Fibroblast of lung (primary cell): Measurements from ENCODE around the gene SCIN. TPM values are rescaled to one million over a fixed set of nuclear protein-coding genes. Genes with fewer than 3 reads are reported as not detected.
"Not testable (repeated sequence)": the region's sequence is repeated elsewhere in the genome, so short reads cannot be mapped to it uniquely, and the experiment has no call there.

Experiments used
- DNase-seq, 2 donors: peaks; one replicate each; pipeline versions ENCODE4 v3.0.0 to v3.0.0-alpha.2; 2010; ENCODE audit warnings: low read depth in 2 of 2
- H2AFZ ChIP-seq: 2 replicates; pipeline ENCODE4 v1.5.1; 2012; ENCODE audit warnings: low read length, control low read depth, inconsistent platforms
- H3K27ac ChIP-seq: 2 replicates; pipeline ENCODE4 v1.5.1; 2011; ENCODE audit warnings: low read length, control low read depth; ENCODE audit not compliant: insufficient read depth
- H3K27me3 ChIP-seq: 2 replicates; pipeline ENCODE4 v1.5.1; 2011; ENCODE audit warnings: mild to moderate bottlenecking, low read length; ENCODE audit not compliant: control insufficient read depth, insufficient read depth
- H3K36me3 ChIP-seq: 2 replicates; pipeline ENCODE4 v1.5.1; 2011; ENCODE audit warnings: low read length; ENCODE audit not compliant: control insufficient read depth, insufficient read depth
- H3K4me1 ChIP-seq: 2 replicates; pipeline ENCODE4 v1.5.1; 2011; ENCODE audit warnings: low read length; ENCODE audit not compliant: control insufficient read depth, insufficient read depth; ENCODE audit errors: extremely low read depth
- H3K4me2 ChIP-seq: 2 replicates; pipeline ENCODE4 v1.5.1; 2011; ENCODE audit warnings: low read length, control low read depth; ENCODE audit not compliant: insufficient read depth; ENCODE audit errors: extremely low read depth
- H3K4me3 ChIP-seq, 4 experiments: fragments of 200-600 bp in 1 of 4; sonication (generic) in 1 of 4; replicated peaks in 1 of 4; 2 replicates each; pipeline ENCODE4 v1.5.1; 2011 to 2016; ENCODE audit warnings: low read length in 4 of 4, low read depth in 3 of 4, mild to moderate bottlenecking in 3 of 4, control low read depth in 2 of 4, inconsistent platforms in 1 of 4, mixed read lengths in 1 of 4; ENCODE audit not compliant: insufficient read depth in 1 of 4; ENCODE audit errors: control extremely low read depth in 1 of 4
- H3K79me2 ChIP-seq: 2 replicates; pipeline ENCODE4 v1.5.1; 2012; ENCODE audit warnings: mild to moderate bottlenecking, low read length, inconsistent platforms; ENCODE audit not compliant: control insufficient read depth, insufficient read depth
- H3K9ac ChIP-seq: 2 replicates; pipeline ENCODE4 v1.5.1; 2011; ENCODE audit warnings: mild to moderate bottlenecking, low read length, control low read depth; ENCODE audit not compliant: insufficient read depth
- H3K9me3 ChIP-seq: 2 replicates; pipeline ENCODE4 v1.5.1; 2012; ENCODE audit warnings: low read depth, low read length; ENCODE audit not compliant: control insufficient read depth, insufficient read depth
- H4K20me1 ChIP-seq: 2 replicates; pipeline ENCODE4 v1.5.1; 2011; ENCODE audit warnings: low read length; ENCODE audit not compliant: control insufficient read depth, insufficient read depth; ENCODE audit errors: extremely low read depth
- EZH2 ChIP-seq: IDR thresholded peaks from 2 replicates; pipeline ENCODE4 v1.5.1; 2012; ENCODE audit warnings: low read length, control low read depth, mild to moderate bottlenecking; ENCODE audit errors: missing control alignments
- polyA minus RNA-seq: library from RNA; depleted of rRNA, polyadenylated mRNA; stranded (reverse); fragments of >200 nt; gene quantifications from 2 replicates; pipeline ENCODE4 v1.2.3, GENCODE V29; 2011; ENCODE audit warnings: low replicate concordance
- polyA plus RNA-seq, 2 donors: library from polyadenylated mRNA; depleted of rRNA in 1 of 2; stranded (reverse) in 1 of 2; unstranded in 1 of 2; fragments of >200 nt; gene quantifications; 2 replicates each; pipeline ENCODE4 v1.2.1, GENCODE V29; 2011 to 2012; ENCODE audit warnings: missing spikeins in 1 of 2
- total RNA-seq: library from RNA; depleted of rRNA; stranded (reverse); fragments of >200 nt; gene quantifications from 2 replicates; pipeline ENCODE4 v1.2.1, GENCODE V29; 2014
- TF ChIP-seq, protein P1 (sequence below), 2 donors: IDR thresholded peaks in 1 of 2; conservative IDR thresholded peaks in 1 of 2; 1 replicate in 1 of 2; 2 replicates in 1 of 2; pipeline ENCODE4 v1.5.1; 2011 to 2012; ENCODE audit warnings: low read length in 2 of 2, control low read depth in 1 of 2, inconsistent platforms in 1 of 2, low read depth in 1 of 2, mild to moderate bottlenecking in 1 of 2

SCIN gene
- total RNA-seq (0.17 TPM in 1 of 2 replicates, not detected in the other), polyA plus RNA-seq (0.02 and 0.08 TPM in 2 replicates), polyA minus RNA-seq (not detected in 2 replicates)
- polyA plus RNA-seq (2012), result not detected in 2 replicates

DNA sequence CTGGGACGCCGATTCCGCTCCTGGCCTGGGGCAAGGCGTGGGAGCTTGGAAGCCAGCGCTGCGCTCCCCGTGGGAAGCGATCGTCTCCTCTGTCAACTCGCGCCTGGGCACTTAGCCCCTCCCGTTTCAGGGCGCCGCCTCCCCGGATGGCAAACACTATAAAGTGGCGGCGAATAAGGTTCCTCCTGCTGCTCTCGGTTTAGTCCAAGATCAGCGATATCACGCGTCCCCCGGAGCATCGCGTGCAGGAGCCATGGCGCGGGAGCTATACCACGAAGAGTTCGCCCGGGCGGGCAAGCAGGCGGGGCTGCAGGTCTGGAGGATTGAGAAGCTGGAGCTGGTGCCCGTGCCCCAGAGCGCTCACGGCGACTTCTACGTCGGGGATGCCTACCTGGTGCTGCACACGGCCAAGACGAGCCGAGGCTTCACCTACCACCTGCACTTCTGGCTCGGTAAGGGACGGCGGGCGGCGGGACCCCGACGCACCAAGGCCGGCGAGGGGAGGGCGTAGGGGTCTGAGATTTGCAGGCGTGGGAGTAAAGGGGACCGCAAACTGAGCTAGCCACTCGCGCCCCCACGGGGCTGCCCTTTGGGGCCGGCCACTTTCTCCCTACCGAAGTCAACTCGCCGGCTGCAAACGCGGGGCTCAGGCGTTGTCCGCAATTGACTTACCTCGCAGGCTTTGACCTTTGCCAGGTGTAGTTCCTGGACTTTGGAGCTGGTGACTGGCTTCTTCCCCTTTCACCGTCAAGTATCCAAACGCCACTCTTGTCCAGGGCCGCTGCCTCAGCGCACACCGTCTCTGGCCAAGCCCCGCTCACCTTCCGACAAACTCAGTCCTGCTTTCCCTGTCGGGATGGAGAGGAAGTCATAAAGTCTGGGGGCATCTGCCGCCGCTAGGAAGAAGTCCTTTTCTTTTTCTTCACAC, at the start of gene SCIN:
Gene SCIN, plus strand, starts transcription at position 187 of the 928 bp plus-strand sequence. Its CDS starts 67 bp downstream, at position 254.
- Histone ChIP-seq H3K9me3 (no peaks in the 10 kb centered on the region), H3K4me1 (no peaks in the 10 kb centered on the region), H3K4me2 (peak within 1 kb of the TSS; percentile 66), H2AFZ (peak within 1 kb of the TSS; percentile 55), H3K27me3 (peaks cover 19% of the 10 kb centered on the region), H3K27ac (no peak within 1 kb of the TSS), H3K36me3 (no peaks in the 10 kb centered on the region), H3K79me2 (no peaks in the 10 kb centered on the region), H3K9ac (no peak within 1 kb of the TSS), H4K20me1 (no peaks in the 10 kb centered on the region), H3K4me3 (peak within 1 kb of the TSS; percentile 5 to 59 (median 36))
- DNase-seq, result peak; percentile 9 to 39
- TF ChIP-seq EZH2, result no peak
- TF ChIP-seq, protein P1, sequence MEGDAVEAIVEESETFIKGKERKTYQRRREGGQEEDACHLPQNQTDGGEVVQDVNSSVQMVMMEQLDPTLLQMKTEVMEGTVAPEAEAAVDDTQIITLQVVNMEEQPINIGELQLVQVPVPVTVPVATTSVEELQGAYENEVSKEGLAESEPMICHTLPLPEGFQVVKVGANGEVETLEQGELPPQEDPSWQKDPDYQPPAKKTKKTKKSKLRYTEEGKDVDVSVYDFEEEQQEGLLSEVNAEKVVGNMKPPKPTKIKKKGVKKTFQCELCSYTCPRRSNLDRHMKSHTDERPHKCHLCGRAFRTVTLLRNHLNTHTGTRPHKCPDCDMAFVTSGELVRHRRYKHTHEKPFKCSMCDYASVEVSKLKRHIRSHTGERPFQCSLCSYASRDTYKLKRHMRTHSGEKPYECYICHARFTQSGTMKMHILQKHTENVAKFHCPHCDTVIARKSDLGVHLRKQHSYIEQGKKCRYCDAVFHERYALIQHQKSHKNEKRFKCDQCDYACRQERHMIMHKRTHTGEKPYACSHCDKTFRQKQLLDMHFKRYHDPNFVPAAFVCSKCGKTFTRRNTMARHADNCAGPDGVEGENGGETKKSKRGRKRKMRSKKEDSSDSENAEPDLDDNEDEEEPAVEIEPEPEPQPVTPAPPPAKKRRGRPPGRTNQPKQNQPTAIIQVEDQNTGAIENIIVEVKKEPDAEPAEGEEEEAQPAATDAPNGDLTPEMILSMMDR (conservative IDR thresholded peaks at IDR 0.05 in 1 of 2, IDR thresholded peaks at IDR 0.05 in 1 of 2; ENCODE audit: low read depth in 1 of 2, low read length in 2 of 2), result no peak

DNA sequence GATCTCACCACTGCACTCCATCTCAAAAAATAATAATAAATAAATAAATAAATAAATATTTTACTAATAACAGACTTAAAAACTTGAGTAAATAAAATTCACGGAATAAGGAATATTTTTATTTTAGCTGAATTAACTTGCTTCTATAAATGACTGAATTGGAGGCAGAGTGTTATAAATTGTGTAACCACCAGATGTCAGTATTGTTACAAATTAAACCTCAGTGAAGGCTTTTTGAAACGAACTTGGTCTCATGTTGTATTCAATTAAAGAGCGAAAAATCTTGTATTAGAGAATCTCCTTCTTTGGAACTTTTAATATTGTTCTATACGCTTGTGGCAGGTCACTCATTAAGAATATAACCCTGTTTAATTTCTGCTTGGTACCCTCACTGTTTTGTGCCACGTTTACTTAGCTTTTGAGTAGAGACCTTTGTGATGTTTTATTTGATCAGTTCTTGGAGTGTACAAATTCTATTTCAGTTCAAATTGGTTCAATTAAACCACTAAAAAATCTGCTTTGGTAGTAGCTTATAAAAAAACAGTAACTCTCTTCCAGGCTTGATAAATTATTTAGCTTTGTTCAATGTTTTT, 45.6 kb upstream of the SCIN start:
- H3K27ac ChIP-seq, result no peak overlapping the region
- no peaks in the 10 kb centered on the region for H3K27me3 ChIP-seq
- no peak overlapping the region for H3K9ac ChIP-seq
- TF ChIP-seq, protein P1 (conservative IDR thresholded peaks at IDR 0.05 in 1 of 2, IDR thresholded peaks at IDR 0.05 in 1 of 2; ENCODE audit: low read depth in 1 of 2, low read length in 2 of 2), result peak in 1 of 2 donors; percentile 56
- TF ChIP-seq EZH2, result no peak
- H3K9me3 ChIP-seq, result no peaks in the 10 kb centered on the region
- no peaks in the 10 kb centered on the region for H3K79me2 ChIP-seq
- no peaks in the 10 kb centered on the region for H4K20me1 ChIP-seq
- peak; percentile 45 to 87 for DNase-seq
- peak overlapping the region; percentile 13 for H3K4me2 ChIP-seq
- H3K4me1 ChIP-seq, result no peaks in the 10 kb centered on the region
- H3K4me3 ChIP-seq, result no peak overlapping the region
- no peak overlapping the region for H2AFZ ChIP-seq
- H3K36me3 ChIP-seq, result no peaks in the 10 kb centered on the region

DNA sequence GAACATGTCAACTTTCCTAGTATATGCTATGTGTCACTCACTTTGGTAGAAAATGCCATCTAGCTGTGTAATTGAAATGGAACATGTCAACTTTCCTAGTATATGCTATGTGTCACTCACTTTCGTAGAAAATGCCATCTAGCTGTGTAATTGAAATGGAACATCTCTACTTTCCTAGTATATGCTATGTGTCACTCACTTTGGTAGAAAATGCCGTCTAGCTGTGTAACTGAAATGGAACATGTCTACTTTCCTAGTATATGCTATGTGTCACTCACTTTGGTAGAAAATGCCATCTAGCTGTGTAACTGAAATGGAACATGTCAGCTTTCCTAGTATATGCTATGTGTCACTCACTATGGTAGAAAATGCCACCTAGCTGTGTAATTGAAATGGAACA, 43.8 kb upstream of the SCIN start:
- H3K79me2 ChIP-seq, H3K4me3 ChIP-seq, H3K4me2 ChIP-seq, H3K36me3 ChIP-seq, H3K27ac ChIP-seq, DNase-seq, H2AFZ ChIP-seq, H3K27me3 ChIP-seq, H4K20me1 ChIP-seq, H3K9ac ChIP-seq, H3K9me3 ChIP-seq, H3K4me1 ChIP-seq: not testable (repeated sequence)

DNA sequence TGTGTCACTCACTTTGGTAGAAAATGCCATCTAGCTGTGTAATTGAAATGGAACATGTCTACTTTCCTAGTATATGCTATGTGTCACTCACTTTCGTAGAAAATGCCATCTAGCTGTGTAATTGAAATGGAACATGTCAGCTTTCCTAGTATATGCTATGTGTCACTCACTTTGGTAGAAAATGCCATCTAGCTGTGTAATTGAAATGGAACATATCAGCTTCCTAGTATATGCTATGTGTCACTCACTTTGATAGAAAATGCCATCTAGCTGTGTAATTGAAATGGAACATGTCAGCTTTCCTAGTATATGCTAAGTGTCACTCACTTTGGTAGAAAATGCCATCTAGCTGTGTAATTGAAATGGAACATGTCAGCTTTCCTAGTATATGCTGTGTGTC, 42.9 kb upstream of the SCIN start:
- H3K9me3 ChIP-seq, H4K20me1 ChIP-seq, H2AFZ ChIP-seq, H3K4me2 ChIP-seq, H3K4me3 ChIP-seq, H3K9ac ChIP-seq, H3K27me3 ChIP-seq, H3K79me2 ChIP-seq, H3K27ac ChIP-seq, H3K4me1 ChIP-seq, H3K36me3 ChIP-seq, DNase-seq: not testable (repeated sequence)
